H1 (cell line): ENCODE data around the gene PHETA1.

Source experiments
- CBX5 ChIP-seq: fragments of 300-800, 300-1000 bp; sonication (generic); IDR thresholded peaks from 2 replicates; pipeline ENCODE4 v1.7.1; 2016; ENCODE audit warnings: antibody characterized with exemption, low read length, low read depth
- CTCF ChIP-seq, 3 experiments: IDR thresholded peaks; 1 replicate in 2 of 3; 2 replicates in 1 of 3; pipeline versions ENCODE4 v1.5.1 to v1.6.1; 2011; ENCODE audit warnings: low read length in 3 of 3, mild to moderate bottlenecking in 3 of 3, inconsistent platforms in 2 of 3, low read depth in 1 of 3, moderate library complexity in 1 of 3; ENCODE audit not compliant: insufficient read depth in 1 of 3; ENCODE audit errors: control extremely low read depth in 1 of 3
- EGR1 ChIP-seq: IDR thresholded peaks from 2 replicates; pipeline ENCODE4 v1.6.1; 2011; ENCODE audit warnings: low read depth, low read length, borderline replicate concordance
- EZH2 ChIP-seq: fragments of 200-600 bp; sonication (generic); IDR thresholded peaks from 2 replicates; pipeline ENCODE4 v1.7.1; 2012; ENCODE audit warnings: low read depth, mild to moderate bottlenecking, moderate library complexity, low read length, inconsistent platforms; ENCODE audit not compliant: severe bottlenecking
- KDM1A ChIP-seq: fragments of 200-600, 300-600 bp; sonication (generic); IDR thresholded peaks from 2 replicates; pipeline ENCODE4 v1.7.1; 2016; ENCODE audit warnings: mild to moderate bottlenecking, low read length, borderline replicate concordance
- NRF1 ChIP-seq: IDR thresholded peaks from 2 replicates; pipeline ENCODE4 v1.6.1; 2011; ENCODE audit warnings: mild to moderate bottlenecking, low read depth, low read length, improper control_type of control experiment
- POLR2AphosphoS5 ChIP-seq: IDR thresholded peaks from 2 replicates; pipeline ENCODE4 v1.6.1; 2011; ENCODE audit warnings: low read depth, low read length
- RAD21 ChIP-seq, 2 experiments: IDR thresholded peaks in 1 of 2; conservative IDR thresholded peaks in 1 of 2; 2 replicates each; pipeline ENCODE4 v1.6.1; 2011; ENCODE audit warnings: low read depth in 2 of 2, low read length in 2 of 2, improper control_type of control experiment in 1 of 2, inconsistent platforms in 1 of 2, mild to moderate bottlenecking in 1 of 2, moderate library complexity in 1 of 2
- RBBP5 ChIP-seq: IDR thresholded peaks from 2 replicates; pipeline ENCODE4 v1.7.1; 2012; ENCODE audit warnings: low read depth, mild to moderate bottlenecking, inconsistent platforms, low read length, moderate library complexity, borderline replicate concordance
- SIN3A ChIP-seq, 2 experiments: IDR thresholded peaks in 1 of 2; conservative IDR thresholded peaks in 1 of 2; 2 replicates each; pipeline ENCODE4 v1.6.1; 2011 to 2012; ENCODE audit warnings: low read length in 2 of 2, improper control_type of control experiment in 1 of 2, low read depth in 1 of 2, mild to moderate bottlenecking in 1 of 2
- USF2 ChIP-seq: IDR thresholded peaks from 2 replicates; pipeline ENCODE4 v1.6.1; 2011; ENCODE audit warnings: low read length, improper control_type of control experiment

GRCh38 chr12:111321317-111321716 is 47.6 kb downstream of the PHETA1 start:
- no peak for TF ChIP-seq RBBP5
- no peak for TF ChIP-seq CTCF (IDR thresholded peaks at IDR 0.05; ENCODE audit: control extremely low read depth in 1 of 3, insufficient read depth in 1 of 3, low read depth in 1 of 3, low read length in 3 of 3)
- TF ChIP-seq NRF1: no peak
- TF ChIP-seq SIN3A (conservative IDR thresholded peaks at IDR 0.05 in 1 of 2, IDR thresholded peaks at IDR 0.05 in 1 of 2; ENCODE audit: low read depth in 1 of 2, low read length in 2 of 2): no peak
- no peak for TF ChIP-seq POLR2AphosphoS5
- TF ChIP-seq EZH2: no peak
- TF ChIP-seq KDM1A: no peak
- TF ChIP-seq USF2: no peak
- no peak for TF ChIP-seq RAD21 (IDR thresholded peaks at IDR 0.05 in 1 of 2, conservative IDR thresholded peaks at IDR 0.05 in 1 of 2; ENCODE audit: low read depth in 2 of 2, low read length in 2 of 2)
- no peak for TF ChIP-seq CBX5
- no peak for TF ChIP-seq EGR1
